Common myeloid progenitor, CD34-positive (primary cell): ENCODE results near the gene FGF1.

Source experiments
- CTCF ChIA-PET: fragments of 350-600 bp; sonication (Branson Sonifier 250); formaldehyde crosslinking; loops from one replicate; lab custom pipeline; 2021; ENCODE audit warnings: antibody characterized with exemption; lab: Charles Lee
- POLR2A ChIA-PET: fragments of 350-600 bp; sonication (Branson Sonifier 250); formaldehyde crosslinking; loops from one replicate; lab custom pipeline; 2021; ENCODE audit warnings: antibody characterized with exemption; lab: Charles Lee
- DNase-seq, 3 donors: peaks; one replicate each; pipeline versions ENCODE4 v3.0.0 to v3.0.0-alpha.2; 2013
- H3K27ac ChIP-seq, 2 experiments: 1 replicate in 1 of 2; 2 replicates in 1 of 2; pipeline ENCODE4 v1.7.0; 2013; ENCODE audit warnings: inconsistent platforms in 2 of 2, low read length in 2 of 2, mild to moderate bottlenecking in 2 of 2, low read depth in 1 of 2, moderate library complexity in 1 of 2; ENCODE audit not compliant: severe bottlenecking in 2 of 2, insufficient read depth in 1 of 2, poor library complexity in 1 of 2
- H3K27me3 ChIP-seq, 5 experiments: replicated peaks in 2 of 5; 1 replicate in 3 of 5; 2 replicates in 2 of 5; pipeline versions ENCODE4 v1.6.1 to v1.7.0; 2013; ENCODE audit warnings: low read length in 4 of 5, mild to moderate bottlenecking in 2 of 5, moderate library complexity in 2 of 5, inconsistent platforms in 1 of 5; ENCODE audit not compliant: insufficient read depth in 5 of 5, control insufficient read depth in 4 of 5
- H3K36me3 ChIP-seq, 4 experiments: 1 replicate in 2 of 4; 2 replicates in 2 of 4; pipeline versions ENCODE4 v1.6.1 to v1.7.0; 2013; ENCODE audit warnings: low read length in 3 of 4, control low read depth in 1 of 4, mild to moderate bottlenecking in 1 of 4; ENCODE audit not compliant: control insufficient read depth in 4 of 4, insufficient read depth in 4 of 4
- H3K4me1 ChIP-seq, 4 experiments: 1 replicate in 3 of 4; 2 replicates in 1 of 4; pipeline versions ENCODE4 v1.6.1 to v1.7.1; 2013; ENCODE audit warnings: low read length in 3 of 4, mild to moderate bottlenecking in 3 of 4, control low read depth in 1 of 4, inconsistent platforms in 1 of 4, moderate library complexity in 1 of 4; ENCODE audit not compliant: control insufficient read depth in 4 of 4, insufficient read depth in 4 of 4; ENCODE audit errors: control extremely low read depth in 1 of 4
- H3K4me3 ChIP-seq, 7 experiments: 1 replicate in 4 of 7; 2 replicates in 3 of 7; pipeline versions ENCODE4 v1.5.1 to v1.7.0; 2013; ENCODE audit warnings: mild to moderate bottlenecking in 7 of 7, low read length in 6 of 7, moderate library complexity in 6 of 7, inconsistent platforms in 2 of 7, low read depth in 2 of 7, control low read depth in 1 of 7; ENCODE audit not compliant: insufficient read depth in 4 of 7, control insufficient read depth in 1 of 7; ENCODE audit errors: extremely low read depth in 1 of 7
- H3K9me3 ChIP-seq, 5 experiments: 1 replicate in 4 of 5; 2 replicates in 1 of 5; pipeline versions ENCODE4 v1.6.1 to v1.7.1; 2013; ENCODE audit warnings: low read length in 4 of 5, mild to moderate bottlenecking in 2 of 5, inconsistent platforms in 1 of 5, low read depth in 1 of 5, moderate library complexity in 1 of 5; ENCODE audit not compliant: control insufficient read depth in 4 of 5, insufficient read depth in 2 of 5; ENCODE audit errors: control extremely low read depth in 1 of 5
- WGBS: methylation state at CpG from one replicate; pipeline ENCODE4 v1.1.5; 2013; ENCODE audit not compliant: insufficient coverage; 5-methylcytosine and 5-hydroxymethylcytosine counted together

Gene FGF1

GRCh38 chr5:142713121-142713706 lies 27.3 kb upstream of the FGF1 start:
- peak overlapping the region; percentile 36 to 83 (median 74) for H3K4me3 ChIP-seq
- no peaks in the 10 kb centered on the region for H3K27me3 ChIP-seq
- peak; percentile 86 to 92 (median 92) for DNase-seq
- peaks cover 0 to 16% (median 12%) of the 10 kb centered on the region in 4 experiments for H3K4me1 ChIP-seq
- ChIA-PET CTCF (interaction anchor here (0.6 to 30.9 kb wide), 31 partner anchors 8 to 733 kb away, joined by 3 to 1011 read pairs (median 5); partner anchors contain the start of gene FGF1), POLR2A (interaction anchor here (0.6 to 1.1 kb wide), 4 partner anchors 151 to 865 kb away, joined by 3 to 4 read pairs (median 3); no protein-coding TSS in a partner anchor)
- peaks cover 0 to 7% (median 3%) of the 10 kb centered on the region in 5 experiments for H3K9me3 ChIP-seq
- whole genome bisulfite sequencing: 1% methylated on average over 29 of the region's 29 CpGs
- H3K27ac ChIP-seq: peak overlapping the region; percentile 10 to 62
- H3K36me3 ChIP-seq: no peaks in the 10 kb centered on the region

GRCh38 chr5:142703153-142703552 lies 17.3 kb upstream of the FGF1 start:
- ChIA-PET POLR2A (no interaction called here), CTCF (interaction anchor here (1.0 to 30.9 kb wide), 6 partner anchors 10 to 177 kb away, joined by 3 to 1011 read pairs (median 3); partner anchors contain the start of gene FGF1)
- Histone ChIP-seq H3K4me3 (no peak overlapping the region), H3K27ac (no peak overlapping the region), H3K36me3 (no peaks in the 10 kb centered on the region), H3K9me3 (no peaks in the 10 kb centered on the region), H3K4me1 (no peaks in the 10 kb centered on the region), H3K27me3 (no peaks in the 10 kb centered on the region)
- WGBS: no CpG with 5 or more reads among the region's 3 CpGs
- no peak for DNase-seq

DNA sequence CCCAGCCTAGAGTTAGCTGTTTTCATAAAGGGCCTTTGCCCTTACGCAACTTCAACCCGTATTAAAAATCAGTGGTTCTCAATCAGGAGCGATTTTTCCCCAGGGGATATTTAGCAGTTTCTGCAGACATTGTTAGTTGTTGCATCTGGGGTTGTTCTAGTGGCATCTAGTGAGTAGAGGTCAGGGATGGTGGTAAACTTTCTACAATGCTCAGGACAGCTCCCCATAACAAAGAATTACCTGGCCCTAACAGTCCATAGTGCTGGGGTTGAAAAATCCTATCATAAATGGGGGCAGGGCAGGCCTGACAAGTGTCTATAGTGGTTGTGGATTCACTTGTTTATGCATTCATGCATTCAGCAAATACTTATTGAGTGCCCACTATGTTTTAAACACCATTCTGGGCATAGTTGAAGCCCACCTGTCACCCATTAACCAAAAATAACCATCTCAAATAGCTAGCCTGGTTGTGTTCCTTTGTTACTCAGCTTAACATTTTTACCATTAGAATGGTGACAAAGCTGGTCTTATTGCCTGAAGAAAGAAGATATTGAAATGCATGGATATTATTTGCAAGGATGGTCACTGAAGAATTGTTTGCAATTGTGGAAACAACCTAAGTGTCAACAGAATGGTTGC lies 15.9 kb upstream of the FGF1 start:
- H3K36me3 ChIP-seq: no peaks in the 10 kb centered on the region
- no peaks in the 10 kb centered on the region for H3K9me3 ChIP-seq
- no CpG with 5 or more reads among the region's 3 CpGs for WGBS
- CTCF ChIA-PET: interaction anchor here (1.0 to 30.9 kb wide), 10 partner anchors 10 to 550 kb away, joined by 3 to 1011 read pairs (median 4); partner anchors contain the start of gene FGF1
- H3K27me3 ChIP-seq: no peaks in the 10 kb centered on the region
- no peak overlapping the region for H3K27ac ChIP-seq
- POLR2A ChIA-PET: no interaction called here
- no peak for DNase-seq
- no peak overlapping the region for H3K4me3 ChIP-seq
- no peaks in the 10 kb centered on the region for H3K4me1 ChIP-seq

DNA sequence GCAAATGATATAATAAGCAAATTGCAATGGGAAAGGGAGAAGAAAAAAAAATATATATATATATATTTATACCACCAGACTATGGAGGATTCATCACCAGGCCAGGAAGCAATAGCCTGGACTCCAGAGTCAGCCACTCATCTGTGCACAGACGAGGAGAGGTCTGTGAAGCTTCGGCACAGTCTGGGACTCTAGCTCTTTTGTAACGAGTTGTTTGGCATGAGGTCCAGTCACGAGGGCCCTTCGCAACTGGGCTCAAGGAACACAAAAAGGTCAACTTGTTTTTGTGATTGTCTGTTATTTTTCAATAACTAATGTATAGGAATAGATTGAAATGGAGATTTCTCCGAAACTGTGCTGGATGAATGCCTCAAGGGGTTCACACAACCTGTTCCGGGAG lies 14.7 kb upstream of the FGF1 start:
- ChIA-PET POLR2A (no interaction called here), CTCF (interaction anchor here (0.7 to 30.9 kb wide), 7 partner anchors 12 to 721 kb away, joined by 3 to 1011 read pairs (median 11); no protein-coding TSS in a partner anchor)
- Histone ChIP-seq H3K36me3 (no peaks in the 10 kb centered on the region), H3K4me3 (no peak overlapping the region), H3K4me1 (no peaks in the 10 kb centered on the region), H3K9me3 (no peaks in the 10 kb centered on the region), H3K27me3 (no peaks in the 10 kb centered on the region), H3K27ac (no peak overlapping the region)
- DNase-seq: no peak
- 90% methylated on average over 3 of the region's 7 CpGs for WGBS

DNA sequence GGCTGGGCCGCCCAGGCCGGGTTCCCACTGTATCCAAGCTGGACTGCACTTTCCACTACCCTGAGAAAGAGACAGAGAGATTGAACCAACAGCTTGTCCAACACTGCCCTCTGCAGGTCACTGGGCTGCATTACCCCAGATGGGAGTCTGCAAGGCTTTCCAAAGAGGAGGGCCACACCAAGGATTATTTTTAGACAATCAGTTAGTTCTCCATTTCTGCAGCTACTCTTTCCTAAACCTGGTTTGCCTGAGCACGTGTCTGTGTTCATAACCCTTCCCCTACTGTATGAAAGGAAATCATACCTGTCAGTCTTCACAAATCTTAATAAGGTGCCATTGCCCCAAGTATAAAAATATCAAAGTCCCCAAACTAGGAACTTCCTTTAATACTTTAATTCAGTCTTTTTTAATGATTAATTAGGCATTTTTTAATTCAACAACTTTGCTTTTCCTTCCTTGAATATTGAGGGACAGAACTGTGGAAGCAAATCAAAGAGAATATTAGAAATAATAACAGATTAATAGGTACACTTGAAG lies 13.4 kb upstream of the FGF1 start:
- ChIA-PET CTCF (interaction anchor here (0.6 to 30.9 kb wide), 27 partner anchors 10 to 709 kb away, joined by 3 to 1011 read pairs (median 4); partner anchors contain the start of gene FGF1), POLR2A (no interaction called here)
- no peaks in the 10 kb centered on the region for H3K27me3 ChIP-seq
- H3K27ac ChIP-seq: no peak overlapping the region
- no peaks in the 10 kb centered on the region for H3K4me1 ChIP-seq
- 33% methylated on average over 3 of the region's 3 CpGs for WGBS
- DNase-seq: peak; percentile 74 to 88 (median 82)
- no peaks in the 10 kb centered on the region for H3K9me3 ChIP-seq
- H3K4me3 ChIP-seq: no peak overlapping the region
- no peaks in the 10 kb centered on the region for H3K36me3 ChIP-seq

DNA sequence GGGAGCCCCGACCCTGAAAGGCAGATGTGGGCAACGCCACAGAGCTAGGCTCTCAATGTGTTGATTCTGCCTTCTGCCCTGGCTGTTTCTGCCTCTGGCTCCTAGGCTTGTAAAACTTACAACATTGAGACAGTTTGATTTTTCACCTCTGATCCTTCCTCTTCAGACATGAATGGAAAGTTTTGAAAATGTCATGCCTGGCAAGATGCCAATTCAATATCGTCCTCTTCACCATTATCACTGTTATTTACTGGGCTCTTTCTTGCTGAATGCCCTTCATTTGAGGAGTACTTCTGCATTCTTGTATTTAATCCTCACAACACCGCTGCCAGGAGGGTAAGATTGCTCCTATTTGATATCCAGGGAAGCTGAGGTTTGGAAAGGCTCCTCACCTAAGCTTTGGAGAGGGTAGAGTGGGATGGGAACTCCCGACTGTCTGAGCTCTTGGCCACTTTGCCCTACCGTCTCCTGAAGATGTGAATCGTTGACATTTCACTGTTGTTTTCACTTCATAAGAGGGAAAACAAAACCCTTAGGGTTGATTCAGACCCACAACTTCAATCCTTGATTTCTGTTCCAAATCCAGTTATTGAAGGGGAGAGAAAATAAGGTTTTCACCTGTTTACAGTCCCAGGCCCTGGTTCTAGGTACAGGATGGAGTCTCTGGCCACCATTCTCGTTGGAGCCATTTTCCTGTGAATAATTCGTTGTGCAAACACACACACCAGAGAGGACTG lies 12.7 kb upstream of the FGF1 start:
- H3K4me3 ChIP-seq: no peak overlapping the region
- no peak overlapping the region for H3K27ac ChIP-seq
- WGBS: 82% methylated on average over 7 of the region's 9 CpGs
- H3K27me3 ChIP-seq: no peaks in the 10 kb centered on the region
- no peaks in the 10 kb centered on the region for H3K4me1 ChIP-seq
- no peaks in the 10 kb centered on the region for H3K36me3 ChIP-seq
- no peak for DNase-seq
- POLR2A ChIA-PET: no interaction called here
- no peaks in the 10 kb centered on the region for H3K9me3 ChIP-seq
- CTCF ChIA-PET: interaction anchor here (0.5 to 30.9 kb wide), 26 partner anchors 10 to 1731 kb away, joined by 3 to 1011 read pairs (median 4); partner anchors contain the start of gene FGF1
